HG03039 (cell line): ENCODE results near the gene SRP72.

ENCODE experiments used
- ATAC-seq: cut with Tn5 transposase; IDR thresholded peaks from one replicate; pipeline ENCODE4 v1.9.1; 2021; ENCODE audit warnings: mild to moderate bottlenecking, moderate library complexity; ENCODE audit not compliant: unreplicated experiment

SRP72 gene

DNA sequence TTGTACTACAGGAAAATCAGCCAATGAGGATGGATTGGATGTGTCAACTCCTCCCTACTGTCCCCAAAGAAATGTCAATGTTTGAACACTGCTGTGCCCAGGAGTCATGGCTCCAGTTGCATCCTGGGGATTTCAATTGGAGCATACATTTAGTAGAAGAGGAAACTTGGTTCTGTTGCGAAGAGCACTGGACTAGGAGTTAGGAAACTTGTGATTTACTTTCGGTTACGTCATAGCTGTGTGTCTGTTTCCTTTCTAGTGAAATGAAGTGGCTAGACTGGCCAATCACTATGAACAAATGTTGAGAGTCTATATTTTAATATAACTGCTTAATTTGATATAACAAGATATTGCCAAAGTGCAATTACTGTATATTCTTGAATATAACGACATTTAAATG lies 73.4 kb downstream of the SRP72 start:
- ATAC-seq = no peak

DNA sequence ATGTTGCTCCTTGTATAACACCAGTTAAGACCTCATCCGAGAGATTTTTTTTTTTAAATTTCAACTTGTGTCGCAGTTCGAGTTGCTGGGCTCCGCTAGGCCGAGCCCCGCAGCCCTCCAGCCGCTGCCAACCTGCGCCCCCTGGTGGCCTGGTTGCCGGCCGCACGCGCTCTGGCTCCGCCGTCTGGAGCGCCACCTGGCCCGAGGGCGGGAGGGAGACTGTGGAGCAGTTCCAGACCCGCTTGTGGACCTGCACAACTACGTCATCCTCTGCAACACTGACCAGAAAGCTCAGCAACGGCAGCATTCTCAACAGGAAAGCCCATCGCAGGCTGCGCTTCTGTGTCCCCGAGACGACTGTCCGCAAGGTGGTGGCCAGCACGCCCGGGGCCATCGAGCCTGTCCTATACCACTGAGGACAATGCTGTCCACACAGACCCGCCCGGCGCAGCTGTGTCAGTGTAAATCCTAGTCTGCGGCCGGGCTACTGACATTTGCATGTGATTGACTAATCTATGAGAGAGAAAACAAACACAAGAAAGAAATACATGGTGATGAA lies 77.2 kb downstream of the SRP72 start:
- ATAC-seq = peak; percentile 98

DNA sequence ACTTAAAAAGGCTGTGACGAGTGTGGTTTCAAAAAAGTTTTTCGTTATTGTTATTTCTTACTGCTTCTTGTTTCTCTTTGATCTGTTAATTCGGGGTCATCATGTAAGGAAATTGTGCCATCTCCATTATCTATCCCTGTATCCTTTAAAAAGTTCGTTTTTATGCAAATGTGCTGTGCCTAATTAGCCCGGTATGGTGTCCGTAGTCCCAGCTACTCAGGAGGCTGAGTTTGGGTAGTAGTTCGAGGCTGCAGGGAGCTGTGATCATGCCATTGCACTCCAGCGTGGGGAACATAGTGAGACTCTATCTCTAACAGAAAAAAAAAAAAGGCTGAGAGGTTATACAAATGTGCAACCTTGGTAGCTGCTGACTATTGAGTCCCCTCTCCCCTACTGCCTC lies 83.2 kb downstream of the SRP72 start:
- ATAC-seq = no peak

DNA sequence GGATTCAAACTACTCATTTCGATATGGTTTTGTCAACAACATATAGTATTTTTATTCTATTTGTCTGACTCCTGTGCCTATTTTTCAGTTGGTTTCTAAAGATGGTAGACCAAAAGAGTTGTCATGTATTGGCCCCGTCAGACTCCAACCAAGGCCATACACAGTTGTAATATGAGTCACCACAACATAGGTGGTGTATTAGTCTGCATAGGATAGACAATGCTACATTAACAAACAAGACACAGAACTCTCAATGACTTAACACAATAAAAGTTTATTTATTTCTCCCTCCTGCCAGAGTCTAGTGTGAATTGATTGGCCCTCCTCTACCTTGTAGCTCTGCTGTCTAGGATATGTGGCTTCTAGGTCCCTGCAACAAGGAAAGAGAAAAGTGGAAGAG lies 84.1 kb downstream of the SRP72 start:
- ATAC-seq = no peak

DNA sequence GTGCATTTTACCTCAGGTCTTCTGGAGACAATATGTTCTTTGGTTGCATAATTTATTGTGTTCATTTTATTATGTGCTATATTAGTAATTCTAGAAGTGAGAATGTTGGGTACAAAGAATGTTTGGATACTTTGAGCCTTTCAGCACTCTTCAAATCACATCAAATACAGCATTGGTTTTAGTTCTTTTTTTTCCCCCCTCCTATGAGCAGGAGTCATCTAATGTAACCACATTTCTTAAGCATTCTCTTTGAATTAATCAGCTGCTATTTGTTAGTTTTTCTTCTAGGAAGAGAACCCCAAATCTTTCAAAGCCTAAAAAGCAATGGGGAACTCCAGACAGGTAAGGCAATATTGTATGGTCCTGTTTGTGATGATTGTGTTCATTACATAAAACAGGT lies 84.9 kb downstream of the SRP72 start:
- no peak for ATAC-seq
